Stimulated activated CD8-positive, alpha-beta memory T cell treated with anti-CD3 and anti-CD28 coated beads, Interleukin-7, amount 100 ng/mL, for 24 hours (primary cell): ENCODE measurements around the gene ARAF.

ENCODE experiments used
- DNase-seq: peaks from one replicate; pipeline ENCODE4 v3.0.0-alpha.2; 2020; ENCODE audit warnings: low read depth

ARAF gene

GRCh38 chrX:47620303-47620685 lies 59.3 kb downstream of the ARAF start:
- DNase-seq: no peak
